ENCODE measurements around the gene PRRC2B.

PRRC2B gene

DNA sequence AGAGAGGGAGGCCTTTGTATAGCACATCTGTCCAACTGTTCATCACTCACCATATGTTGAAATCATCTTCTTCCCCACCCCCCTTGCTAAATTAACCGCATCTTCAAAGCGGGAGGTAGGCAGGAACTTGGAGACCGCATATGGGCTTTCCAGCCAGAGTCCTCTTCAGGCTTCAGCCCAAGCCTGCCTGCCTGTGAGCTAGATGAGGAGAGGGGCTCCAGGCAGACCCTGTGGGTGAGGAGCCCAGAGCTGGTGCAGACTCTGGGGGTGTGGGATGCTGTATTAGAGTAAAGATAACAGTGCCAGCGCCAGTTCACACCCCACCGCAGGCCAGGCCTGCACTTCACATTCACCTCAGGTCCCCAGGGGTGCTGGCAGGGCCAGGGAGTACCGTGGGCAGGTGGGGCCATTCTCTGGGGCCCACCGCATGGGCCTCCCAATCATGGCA, 16.2 kb downstream of the PRRC2B start:
- no peak for DNase-seq (ENCODE audit: low spot score)

DNA sequence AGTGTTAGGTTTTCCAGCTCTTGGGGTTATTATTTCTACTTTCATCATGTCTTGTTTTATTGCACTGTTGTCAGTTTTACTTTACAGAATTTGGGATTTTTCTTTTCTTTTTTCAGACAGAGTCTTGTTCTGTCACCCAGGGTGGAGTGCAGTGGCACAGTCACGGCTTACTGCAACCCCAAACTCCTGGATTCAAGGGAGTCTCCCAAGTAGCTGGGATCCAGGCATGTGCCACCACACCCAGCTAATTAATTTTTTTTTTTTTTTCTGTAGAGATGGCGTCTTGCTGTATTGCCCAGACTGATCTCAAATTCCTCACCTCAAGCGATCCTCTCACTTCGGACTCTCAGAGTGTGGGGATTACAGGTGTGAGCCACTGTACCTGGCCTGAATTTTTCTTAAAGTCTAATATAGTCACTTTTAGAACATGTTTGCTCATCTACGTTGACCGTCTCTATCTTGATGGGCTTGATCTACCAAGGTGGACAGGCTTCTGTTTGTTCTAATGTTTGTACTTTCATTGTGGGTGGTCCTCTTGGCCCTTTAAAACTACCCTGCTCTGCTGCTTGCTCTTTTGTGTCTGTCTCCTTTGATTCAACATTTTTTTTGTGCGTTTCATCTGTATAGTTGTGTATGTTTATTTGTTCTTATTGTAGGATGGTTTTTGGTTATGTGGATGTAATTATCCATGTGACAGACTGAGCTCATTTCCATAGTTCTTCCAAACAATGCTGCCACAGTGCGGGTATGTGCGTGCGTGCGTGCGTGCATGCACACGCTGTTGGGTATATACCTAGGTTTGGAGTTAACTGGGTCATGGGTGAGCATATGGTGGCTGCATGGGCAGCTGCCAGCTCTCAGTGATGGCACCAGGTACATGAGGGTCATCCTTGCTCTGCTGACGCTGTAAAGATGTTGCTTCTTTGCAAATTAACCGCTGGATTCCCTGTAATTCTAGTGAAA, 18.1 kb downstream of the PRRC2B start:
- DNase-seq (ENCODE audit: low spot score), result no peak

DNA sequence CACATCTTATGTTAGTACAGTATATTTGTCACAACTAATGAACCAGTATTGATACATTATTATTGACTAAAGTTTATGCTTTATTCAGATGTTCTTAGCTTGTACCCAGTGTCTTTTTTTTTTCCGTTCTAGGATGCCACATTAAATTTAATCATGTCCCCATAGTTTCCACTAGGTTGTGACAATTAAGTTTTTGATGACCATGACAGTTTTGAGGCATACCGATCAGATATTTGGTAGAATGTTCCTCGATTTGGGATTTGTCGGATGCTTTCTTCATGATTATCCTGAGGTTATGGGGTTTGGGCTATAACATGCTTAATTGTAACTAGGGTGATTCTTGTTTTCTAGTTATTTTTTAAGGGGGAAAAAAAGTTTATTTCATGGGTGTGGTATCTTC, 22.6 kb downstream of the PRRC2B start:
- DNase-seq (ENCODE audit: low spot score), result no peak

DNA sequence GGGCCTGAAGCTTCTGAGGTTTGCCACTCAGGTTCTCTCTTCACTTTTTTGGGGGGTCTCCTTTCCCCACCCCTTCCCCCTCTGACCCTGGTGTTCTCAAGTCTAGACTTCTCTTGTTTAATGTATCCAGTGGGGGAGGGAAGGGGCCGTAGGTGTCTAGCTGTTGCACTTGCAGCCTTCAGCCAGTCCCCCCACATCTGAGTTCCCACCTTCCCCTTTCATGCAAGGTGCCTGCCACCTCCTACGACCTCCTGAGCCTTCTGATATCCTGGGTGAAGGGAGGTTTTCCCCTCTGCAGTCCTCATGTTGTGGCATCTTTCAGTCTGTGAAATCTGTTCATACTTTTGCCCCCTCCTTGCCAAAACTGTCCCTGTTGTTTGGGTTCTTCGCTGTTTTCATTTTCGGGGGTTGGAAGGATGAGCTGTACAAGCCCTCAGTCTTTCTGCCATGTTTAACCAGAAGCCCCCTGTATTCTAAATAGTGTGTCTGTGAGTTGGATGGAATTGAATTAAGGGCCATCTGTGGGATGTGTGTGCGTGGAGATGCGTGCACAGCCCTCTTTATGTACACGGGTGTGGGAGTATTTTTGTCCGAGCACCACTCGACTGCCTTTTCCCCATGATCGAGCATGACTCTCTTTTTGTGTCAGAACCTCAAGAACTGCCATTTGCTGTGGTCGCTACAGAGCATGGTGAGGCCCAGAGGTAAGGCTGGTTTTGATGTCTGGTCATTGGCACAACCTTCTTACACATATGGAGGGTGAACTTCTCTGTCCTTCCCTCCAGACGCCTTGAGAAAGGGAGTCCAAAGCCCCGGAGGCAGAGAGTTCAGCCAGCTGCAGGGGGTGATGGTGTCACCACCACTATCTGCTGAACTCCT, 23.6 kb downstream of the PRRC2B start:
- DNase-seq (ENCODE audit: low spot score), result no peak

DNA sequence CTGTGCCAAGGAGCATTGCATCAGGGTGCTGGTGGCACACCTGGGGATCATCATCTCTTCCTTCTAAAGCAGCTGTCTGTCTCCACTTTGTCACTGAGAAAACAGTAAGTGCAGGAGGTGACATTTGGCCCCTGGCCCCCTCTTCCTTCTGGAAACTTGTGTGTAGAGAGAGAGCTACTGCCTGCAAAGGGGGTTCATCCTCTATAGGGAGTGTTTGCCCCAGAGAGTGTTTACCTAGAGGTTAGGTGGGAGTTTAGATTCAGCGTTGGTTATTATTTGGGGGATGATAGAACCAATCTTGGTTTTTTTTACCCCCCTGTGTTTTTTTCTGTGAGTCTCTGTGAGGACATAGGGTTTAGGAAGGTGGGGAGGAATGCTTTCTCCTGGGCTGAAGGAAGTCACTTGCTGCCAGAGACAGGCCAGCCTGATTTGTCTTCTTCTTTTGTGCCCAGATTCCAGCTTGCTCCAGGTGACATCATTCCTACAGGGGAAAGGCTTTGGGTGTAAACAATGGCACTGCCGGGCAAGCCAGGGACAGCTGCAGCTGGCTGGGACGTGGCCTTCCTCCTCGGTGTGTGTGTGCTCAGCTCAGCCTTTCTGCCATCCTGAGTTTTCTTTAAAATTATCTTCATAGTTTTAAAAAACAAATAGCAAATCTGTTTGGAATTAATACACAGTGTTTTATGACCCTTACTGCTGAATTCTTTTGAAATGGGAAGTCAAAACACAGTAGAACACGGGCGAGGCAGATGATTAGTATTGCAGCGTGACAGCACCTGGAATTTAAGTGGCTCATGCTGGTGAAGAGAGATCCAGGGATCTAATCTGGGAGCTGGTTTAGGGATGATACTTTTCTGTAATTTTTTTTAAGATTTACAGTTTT, 24.5 kb downstream of the PRRC2B start:
- peak; percentile 60 for DNase-seq (ENCODE audit: low spot score)

DNA sequence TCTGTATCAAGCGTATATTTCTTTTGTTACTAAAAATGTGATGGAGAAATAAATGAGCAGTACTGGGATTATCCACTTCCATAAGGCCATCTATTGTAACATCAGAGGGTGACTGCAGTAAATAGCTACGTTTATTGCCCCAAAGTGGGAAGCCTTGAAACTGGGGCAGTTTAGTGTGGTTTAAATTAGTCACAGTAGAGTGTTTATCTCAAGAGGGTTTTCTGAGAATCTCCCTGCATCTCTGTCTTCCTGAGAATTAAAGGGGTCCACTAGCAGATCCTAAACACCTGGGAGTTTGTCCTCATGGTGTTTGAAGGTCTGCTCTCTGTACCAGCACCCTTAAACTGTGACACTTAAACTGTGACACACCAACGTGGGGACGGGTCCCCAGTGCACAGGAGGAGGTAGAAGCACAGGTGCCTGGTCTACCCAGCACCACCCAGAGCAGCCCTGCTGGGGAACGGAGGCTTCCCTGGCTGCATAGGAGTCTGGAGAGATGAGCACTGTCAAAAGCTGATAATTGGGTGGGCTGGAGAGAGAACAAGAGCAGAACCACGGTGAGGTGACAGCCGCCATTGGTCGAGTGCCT, 25.2 kb downstream of the PRRC2B start:
- no peak for DNase-seq (ENCODE audit: low spot score)

DNA sequence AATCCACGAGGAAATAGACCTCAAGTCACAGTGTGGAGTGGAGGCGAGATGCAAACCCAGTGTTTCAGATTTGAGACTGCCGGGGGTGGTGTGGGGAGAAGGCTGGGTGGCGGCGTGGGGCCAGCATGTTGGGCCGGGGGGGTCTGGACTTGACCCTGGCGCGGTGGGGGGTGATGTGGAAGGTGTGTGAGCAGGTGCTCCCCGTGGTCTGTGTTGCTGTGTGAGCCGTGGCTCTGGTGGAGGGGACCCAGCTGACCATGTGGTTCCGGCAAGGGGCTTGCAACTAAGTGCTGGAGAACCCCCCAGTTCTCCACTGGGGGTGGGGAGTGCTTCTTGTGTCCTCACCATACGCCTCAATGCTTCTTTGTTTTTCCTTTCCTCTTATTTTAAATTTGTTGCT, 25.8 kb downstream of the PRRC2B start:
- DNase-seq (ENCODE audit: low spot score), result no peak

DNA sequence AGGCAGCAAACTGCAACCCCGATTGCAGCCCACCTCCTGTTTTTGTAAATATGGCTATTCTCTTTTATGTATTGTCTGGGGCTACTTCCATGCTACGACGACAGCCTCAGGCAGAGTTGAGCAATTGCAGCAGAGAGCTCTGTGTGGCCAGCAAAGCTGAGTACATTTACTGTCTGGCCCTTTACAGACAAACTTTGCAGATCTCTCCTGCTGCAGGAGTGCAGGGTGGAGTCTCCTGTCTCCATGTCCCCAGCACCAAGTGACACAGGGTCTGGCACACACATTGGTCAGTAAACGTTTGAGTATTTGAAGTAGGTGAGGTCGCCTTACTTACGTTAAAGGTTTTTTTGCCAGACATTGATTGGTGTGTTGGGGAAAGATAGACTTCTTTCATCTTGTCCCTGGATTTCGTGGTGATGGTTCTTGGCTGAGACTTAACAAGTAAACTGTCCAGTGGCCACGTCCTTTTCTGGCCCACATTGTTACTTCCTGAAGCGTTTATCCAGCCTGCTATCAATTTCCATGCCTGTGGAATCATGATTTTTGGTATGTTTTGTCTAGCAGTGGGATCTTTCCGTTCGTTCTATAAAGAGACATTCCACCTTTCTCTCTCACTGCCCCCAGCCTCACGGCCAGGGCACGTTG, 27.2 kb downstream of the PRRC2B start:
- no peak for DNase-seq (ENCODE audit: low spot score)

DNA sequence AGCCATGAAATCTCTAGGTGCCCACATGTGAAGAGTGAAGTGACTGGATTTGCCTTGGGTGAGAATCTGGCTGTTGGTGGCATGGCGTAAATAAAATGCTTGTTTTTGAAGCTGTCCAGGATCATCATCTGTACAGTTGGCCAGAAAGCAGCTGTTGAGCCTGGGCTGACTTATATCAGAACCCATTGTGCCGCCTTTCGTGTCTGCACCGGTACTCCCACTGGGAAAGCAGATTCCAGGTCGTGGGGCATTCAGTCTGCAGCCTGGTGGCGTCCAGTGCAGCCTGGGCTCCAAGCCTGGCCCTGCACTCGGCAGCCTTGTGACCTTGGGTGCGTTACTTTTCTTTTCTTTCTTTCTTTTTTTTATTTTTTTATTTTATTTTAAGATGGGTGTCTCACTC, 27.8 kb downstream of the PRRC2B start:
- no peak for DNase-seq (ENCODE audit: low spot score)

DNA sequence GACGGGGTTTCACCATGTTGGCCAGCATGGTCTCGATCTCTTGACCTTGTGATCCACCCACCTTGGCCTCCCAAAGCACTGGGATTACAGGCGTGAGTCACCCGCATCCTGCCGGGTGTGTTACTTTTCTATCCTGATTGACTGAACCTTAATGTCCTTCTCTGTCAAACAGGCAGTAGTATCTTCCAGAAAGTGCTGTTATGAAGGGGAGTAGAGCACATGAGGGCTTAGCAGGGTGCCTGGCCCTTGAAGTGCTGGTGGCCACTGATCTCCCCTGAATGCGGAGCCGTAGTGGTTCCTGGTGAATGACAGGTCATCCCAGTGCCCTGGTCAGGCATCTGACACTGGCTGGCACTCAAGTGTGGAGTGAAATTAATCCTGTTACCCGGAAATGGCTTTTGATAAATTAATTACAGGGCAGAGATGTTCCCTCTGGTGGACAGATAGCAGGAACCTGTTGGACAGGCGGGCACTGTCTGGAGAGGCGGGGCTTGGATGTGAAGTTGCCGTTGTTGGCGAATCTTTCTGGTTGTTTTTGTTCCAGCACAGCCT, 28.4 kb downstream of the PRRC2B start:
- no peak for DNase-seq (ENCODE audit: low spot score)

DNA sequence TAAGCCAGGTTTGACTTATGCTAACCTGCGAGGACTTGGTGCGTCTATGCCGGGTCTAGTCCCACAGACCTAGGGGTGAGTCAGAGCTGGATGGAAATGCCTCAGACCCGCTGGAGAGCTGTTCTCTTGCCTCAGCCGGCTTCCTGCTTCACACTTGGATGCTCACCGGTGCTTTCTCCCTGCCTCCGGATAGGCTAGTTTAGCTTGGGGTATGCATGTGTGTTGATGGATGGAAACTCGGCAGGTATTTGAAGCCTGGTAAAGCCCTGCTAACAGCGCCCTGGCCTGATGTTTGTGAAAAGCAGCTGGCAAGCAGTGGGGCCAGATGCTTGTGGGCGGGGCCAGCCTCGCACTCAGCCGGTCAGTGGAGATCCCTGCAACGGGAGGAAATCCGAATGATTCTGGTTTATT, 29.3 kb downstream of the PRRC2B start:
- no peak for DNase-seq (ENCODE audit: low spot score)

DNA sequence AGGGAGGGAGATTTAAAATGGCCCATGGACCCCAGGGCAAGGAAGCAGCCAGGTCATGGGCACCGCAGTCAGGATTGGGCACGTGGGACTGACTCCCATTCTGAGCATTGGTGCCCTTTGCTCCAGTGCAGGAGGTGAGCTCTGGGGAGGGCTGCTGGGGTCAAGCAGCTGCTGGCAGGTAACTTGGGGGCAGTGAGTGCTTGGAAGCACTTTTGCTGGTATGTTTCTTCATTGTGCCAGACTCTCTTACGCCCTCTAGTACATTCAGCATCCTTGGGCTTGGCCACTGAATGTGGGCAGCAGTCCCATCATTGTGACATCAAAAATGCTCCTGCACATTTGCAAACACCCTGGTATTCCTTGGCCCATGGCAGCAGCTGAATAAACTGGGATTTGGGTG, 32.7 kb downstream of the PRRC2B start:
- no peak for DNase-seq (ENCODE audit: low spot score)

DNA sequence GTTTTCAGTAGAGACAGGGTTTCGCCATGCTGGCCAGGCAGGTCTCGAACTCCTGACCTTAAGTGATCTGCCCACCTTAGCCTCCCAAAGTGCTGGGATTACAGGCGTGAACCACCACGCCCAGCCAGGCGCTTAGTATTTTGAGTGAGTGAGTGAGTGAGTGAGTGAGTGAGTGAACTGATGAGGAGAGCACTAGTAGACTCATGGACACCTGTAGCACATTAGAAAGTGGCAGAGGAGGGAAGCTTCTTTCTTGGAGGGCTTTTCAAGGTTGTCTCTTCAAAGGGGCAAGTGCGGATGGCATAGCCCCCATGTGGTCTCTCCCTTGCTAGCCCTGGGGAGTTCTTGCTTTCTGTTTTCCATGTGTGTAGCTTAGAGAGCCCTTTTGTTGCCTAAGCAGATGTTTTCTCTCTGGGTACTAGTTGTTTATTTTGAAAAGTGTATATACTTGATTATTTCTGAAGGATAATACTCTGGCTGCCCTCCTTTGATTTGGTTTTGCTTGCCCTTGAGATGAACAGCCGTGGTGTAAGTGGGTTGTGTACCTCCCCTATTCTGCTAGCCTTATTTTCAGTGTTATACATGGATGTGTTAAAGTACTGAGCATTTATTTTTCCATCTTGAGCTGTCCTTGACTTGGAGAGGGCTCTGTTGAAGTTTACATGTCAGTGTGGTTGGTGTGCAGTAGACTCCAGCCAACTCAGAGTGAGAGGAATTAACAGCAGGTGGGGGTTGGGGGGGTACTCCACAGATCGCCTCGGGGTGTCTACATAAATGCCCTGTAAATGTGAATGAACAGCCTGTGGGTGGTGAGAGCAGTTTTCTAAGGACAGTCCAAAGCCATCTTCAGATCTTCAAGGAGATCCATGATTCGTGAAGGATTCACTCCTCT, 35.5 kb downstream of the PRRC2B start:
- no peak for DNase-seq (ENCODE audit: low spot score)

DNA sequence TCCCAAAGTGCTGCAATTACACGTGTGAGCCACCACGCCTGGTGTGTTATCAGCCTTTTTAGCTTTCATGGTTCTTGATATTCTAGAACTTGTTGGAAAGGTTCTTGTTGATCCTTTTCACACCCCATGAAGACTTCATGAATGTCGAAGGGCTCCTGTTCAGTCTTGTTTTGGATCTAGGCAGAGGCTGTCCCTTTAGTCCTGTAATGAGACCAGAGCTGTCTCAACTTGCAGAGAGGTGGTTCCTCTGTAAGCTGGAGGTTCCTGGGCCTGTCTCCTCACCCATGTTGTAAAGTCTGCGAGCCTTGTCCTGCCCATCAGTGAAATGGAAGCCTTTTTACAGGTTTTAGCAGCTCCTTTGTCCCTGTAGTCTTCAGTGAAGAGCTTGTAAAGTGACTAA, 38.2 kb downstream of the PRRC2B start:
- DNase-seq (ENCODE audit: low spot score), result no peak

DNA sequence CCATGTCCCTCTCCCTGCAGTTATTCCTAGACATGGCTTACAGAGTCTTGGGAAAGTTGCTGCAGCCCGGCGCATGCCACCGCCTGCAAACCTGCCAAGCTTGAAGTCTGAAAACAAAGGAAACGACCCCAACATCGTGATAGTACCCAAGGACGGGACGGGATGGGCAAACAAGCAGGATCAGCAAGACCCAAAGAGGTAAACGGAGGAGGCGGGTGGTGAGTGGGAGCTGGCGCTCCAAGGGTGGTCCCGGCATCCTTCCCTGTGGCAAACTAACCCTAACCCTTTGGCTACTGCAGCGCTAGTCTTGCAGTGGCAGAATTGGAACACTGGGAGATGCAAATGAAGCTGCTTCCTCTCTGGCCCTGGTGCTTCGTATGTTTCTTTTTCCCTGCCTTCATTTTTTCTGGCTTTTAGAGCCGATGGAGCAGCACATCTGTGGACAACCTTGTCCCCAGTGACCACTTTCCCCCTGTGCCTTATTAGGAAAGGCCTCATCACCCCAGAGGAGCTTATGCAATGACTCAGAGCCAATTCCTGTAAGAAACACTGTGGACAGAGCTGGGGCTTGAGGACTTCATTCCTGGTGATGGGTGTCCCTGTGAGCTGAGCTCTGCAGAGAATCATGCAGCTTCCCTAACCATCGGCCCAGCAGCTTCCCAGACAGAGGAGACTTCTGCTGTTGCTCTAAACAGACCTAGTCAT, 38.9 kb downstream of the PRRC2B start:
- DNase-seq (ENCODE audit: low spot score), result no peak

DNA sequence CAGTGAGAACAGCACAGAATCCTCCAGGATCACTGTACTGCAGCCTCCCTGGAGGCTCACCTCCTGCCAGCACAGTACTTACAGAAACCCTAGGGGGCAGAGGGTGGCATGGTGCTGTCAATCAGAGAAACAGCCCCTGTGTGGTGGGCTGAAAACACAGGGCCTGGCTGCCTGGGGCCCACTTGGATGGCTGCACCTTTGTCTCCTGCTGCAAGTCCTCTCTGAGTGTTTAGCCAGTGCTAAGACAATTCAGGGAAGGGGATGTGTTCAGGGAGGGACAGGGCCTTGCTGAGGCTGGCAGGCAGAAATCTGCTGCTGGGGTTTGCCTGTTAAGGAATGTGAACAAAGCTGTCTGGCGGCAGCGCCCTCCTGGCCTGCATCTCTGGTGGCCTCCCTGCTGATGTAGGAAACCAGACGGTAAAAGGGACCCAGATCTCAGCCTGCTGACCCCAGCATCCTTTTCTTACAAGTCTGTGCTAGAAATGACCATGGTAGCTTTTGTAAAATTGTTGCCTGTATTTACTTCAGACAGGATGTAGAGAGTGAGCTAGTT, 39.5 kb downstream of the PRRC2B start:
- no peak for DNase-seq (ENCODE audit: low spot score)

DNA sequence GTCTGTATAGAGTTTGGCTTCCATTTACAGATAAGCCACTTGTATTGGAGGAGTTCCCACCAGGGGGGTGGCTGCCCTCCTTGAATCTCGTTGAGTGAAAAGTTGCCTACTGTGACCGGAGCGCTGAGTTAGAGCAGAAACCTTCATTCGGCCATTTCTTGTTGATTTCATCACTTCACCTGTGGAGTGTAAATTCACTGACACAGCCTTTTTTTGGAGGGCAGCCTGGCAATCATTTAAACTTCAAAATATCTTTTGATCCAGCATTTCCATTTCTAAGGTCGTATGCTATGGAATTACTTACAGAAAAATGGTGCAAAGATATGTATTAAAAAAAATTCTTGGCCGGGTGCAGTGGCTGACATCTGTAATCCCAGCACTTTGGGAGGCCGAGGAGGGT, 40.8 kb downstream of the PRRC2B start:
- no peak for DNase-seq (ENCODE audit: low spot score)

DNA sequence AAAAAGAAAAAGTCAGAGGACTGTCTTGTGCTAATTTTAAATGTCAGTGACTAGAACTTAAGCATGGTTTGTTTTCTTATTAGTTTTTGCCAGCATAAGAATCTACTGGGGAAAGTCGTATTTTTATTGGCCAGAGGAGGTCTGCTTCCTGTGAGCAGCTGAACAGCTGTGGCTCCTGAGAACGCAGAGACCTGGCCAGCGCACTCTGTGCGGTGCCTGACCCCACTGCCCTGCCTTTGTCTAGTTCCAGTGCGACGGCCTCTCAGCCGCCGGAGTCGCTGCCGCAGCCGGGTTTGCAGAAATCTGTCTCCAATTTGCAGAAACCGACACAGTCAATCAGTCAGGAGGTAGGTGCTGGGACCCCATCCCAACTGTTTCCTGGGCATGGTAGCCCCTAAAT, 42.5 kb downstream of the PRRC2B start:
- DNase-seq (ENCODE audit: low spot score), result no peak

DNA sequence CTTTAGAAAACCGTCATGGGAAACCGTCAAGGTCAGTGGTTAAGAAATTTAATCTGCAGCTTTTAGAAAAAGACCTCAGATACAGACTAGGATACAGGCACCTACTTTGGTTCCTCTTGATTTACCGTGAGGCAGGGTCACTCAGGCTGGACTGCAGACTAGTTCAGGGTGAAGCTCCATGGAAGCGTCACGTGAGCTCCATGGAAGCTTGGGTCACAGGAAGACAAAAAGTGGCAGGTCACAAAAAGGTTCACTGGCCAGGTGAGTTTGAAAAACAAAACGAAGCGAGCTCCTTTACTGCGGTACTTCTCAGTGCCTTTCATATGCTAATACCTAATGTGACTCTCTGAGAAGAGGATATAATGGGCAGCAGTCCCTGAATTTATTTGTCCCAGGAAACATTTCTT, 43.0 kb downstream of the PRRC2B start:
- no peak for DNase-seq (ENCODE audit: low spot score)

Measured in HuH-7.5 (cell line).